ENCODE data around the gene USE1.

The USE1 gene

DNA sequence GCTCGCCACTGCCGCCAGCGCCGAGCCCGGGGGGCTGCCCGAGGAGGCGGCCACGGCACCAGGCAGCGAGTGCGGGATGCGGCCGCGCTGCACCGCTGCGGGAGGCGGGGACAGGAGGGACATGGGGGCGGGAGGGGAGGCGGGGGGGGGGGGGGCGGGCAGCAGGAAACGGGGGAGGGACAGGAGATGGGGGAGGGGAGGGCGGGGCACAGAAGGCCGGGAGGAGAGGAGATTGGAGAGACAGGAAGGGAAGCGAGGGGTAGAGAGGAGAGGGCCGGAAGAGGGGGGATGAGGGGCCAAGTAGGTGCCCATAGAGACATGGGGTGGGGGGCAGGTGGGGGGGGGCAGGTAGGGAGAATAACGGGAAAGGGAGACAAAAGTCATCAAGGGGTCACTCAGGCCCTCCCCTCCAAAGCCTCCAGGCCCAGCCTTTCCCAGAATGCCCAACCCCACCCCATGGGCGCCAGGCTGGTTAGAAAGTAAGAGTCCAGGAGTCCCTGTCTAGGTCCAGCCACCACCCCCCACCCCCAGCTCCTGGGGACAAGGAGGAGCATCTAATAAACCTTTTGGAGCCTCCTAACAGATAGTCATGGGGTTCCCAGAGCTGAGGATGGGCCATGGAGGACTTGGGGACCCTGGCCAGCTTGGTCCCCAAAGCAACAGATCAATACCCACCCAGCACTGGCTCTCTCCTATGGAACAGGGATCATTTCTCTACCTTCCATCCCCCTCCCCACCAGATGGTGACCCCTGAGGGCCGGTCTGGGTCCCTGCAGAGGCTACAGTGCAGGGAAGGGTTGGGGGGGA lies 21.0 kb downstream of the USE1 start:
- DNase-seq, result no peak

DNA sequence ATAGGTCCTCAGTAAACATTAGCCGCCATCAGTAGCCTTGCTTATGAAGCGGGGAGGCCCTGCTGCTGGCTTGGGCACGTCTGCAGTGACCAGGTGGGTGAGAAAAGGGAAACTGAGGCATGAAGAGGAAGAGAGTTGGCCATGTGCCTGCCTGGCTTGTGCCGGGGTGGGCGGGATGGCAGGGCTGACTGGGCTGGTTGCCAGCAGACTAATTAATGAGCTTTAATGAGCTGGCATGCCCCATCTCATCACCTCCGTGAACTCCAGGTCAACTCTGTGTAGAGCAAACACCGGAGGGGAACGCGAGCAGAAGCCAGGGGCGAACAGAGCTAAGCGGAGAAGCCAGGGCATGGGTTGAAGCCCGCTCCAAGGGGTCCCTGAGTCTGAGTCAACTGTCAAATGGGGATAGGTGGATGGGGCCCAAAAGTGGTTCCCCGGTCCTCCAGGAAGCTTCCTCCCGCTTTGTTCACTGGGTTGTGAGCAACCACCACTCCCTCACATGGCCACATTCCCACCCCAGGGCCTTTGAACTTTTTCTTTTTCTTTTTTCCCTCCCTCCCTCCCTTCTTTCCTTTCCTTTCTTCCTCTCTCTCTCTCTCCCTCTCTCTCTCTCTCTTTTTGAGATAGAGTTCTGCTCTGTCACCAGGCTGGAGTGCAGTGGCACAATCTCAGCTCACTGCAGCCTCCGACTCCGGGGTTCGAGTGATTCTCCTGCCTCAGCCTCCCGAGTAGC lies 21.8 kb downstream of the USE1 start:
- DNase-seq, result no peak

DNA sequence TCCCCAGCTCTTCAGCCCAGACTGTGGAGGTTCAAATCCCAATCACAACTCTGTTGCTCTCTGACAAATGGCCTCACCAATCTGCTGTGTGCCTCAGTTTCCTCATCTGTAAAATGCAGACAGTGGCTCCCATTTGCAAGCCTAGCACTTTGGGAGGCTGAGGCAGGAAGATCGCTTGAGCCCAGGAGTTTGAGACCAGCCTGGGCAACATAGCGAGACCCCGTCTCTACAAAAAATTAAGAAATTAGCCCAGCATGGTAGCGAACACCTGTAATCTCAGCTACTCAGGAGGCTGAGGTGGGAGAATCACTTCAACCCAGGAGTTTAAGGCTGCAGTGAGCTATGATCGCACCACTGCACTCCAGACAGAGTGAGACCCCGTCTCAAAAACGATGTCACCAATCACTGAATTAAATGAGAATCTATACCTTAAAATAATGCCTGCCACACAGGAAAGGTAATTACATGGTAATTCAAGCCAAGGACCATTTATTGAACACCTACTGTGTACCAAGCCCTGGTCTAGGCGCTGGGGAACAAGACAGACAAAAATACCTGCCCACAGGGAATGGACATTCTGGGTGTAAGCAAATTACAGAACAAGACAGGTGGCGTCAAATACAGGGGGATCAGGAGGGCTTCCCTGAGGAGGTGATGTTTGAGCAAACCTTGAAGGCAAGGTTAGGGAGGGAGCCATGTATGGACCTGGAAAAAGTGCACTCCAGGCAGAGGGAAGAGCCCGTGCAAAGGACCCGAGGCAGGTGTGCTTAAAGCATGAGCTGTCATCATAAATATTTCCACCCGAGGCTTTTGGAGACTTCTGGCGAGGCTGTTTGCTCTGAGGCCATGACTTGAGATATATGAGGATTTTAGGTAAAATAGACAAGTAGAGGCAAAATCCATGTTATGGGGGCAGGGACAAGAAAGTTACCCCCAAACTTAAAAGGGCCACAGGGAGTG lies 22.9 kb downstream of the USE1 start:
- no peak for DNase-seq

DNA sequence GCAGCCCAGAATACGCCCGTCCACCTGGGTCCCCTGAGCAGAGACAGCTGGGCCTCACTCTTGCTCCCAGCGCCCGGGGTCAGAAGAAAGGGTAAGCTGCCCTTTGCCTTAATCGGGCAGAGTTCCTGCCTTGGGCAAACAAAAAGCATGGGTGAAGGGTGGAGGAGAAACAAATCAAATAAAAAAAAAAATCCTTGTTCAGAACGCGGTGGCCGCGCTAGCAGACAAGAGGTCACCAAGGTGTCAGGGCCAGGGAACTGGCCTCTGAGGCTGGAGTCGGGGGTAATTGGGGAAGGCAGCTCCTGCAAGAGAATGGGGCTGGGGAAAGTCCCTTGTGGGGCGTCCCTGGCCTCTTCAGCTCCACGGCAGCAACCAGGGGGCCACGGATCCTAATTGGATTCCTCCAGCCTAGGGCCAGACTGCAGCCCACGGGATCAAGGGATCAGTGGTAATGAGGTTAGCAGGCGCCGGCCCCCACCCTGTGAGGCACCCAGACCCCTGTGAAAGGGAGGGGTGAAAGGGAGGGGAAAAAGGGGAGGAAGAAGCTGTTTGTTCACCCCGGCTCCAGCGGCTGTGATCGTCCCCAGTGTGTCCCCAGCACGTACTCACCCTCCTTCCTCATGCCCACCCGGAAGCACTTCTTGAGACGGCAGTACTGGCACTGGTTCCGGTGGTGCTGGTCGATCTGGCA lies 25.1 kb downstream of the USE1 start:
- DNase-seq, result no peak

DNA sequence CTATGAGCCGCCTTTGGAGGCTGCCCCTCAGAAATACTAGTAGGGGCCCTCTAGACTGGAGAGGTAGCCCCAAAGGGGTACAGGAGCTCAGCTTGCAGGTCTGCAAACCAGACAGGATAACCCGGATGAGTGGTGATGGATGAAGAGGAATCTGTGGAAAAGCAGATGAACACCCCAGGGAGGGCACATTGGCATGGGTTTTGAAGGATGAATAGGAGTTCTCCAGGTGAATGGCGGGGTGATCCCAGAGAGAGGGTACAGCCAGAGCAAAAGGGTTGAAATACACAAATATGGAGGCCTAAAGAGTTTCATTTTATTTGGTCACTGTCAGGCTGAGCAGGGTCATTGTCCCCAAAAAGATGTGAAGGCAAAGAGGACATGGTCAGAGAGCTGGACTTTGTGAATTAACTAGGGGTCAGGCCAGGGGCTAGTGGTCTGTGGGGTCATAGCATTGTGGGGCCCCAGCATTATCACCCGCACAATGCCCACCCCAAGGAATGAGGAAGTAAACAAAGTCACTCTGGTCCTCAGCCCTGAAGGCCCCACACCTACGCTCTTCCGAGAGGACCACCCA lies 25.8 kb downstream of the USE1 start:
- no peak for DNase-seq

DNA sequence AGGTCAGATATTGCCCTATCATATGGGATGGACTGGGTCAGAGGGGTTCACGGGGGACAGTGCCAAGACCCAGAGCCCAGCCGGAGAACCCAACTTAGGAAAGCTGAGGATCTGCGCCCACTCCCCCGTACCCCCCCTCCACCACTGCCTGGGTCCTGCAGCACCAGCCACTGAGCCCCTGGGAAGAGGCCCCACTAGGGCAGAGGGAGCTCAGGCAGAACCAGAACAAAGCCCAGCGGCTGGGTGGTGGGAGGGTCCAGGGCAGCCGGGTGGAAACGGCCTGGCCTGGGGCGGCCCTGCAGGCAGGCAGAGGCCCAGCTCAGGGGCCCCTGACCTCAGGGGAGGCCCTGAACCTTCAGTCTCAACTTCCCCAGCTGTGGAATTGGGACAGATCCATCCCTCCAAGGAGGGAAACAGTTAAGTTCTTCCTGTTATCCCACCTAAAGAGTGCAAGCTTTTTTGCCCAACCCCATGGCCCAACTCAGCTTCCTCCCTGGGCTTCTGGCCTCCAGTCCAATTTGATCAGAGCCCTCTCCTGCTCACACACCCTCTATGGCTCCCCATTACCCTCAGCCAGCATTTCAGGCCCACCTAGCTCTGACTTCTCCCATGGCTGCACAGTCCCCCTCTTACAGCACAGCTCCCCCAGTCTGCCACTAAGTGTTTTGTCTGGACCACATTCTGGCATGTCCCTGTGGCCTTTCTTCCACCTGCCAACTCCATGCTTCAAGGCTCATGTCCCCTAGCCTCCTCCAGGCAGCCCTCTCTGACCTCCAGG lies 27.5 kb downstream of the USE1 start:
- DNase-seq, result no peak

DNA sequence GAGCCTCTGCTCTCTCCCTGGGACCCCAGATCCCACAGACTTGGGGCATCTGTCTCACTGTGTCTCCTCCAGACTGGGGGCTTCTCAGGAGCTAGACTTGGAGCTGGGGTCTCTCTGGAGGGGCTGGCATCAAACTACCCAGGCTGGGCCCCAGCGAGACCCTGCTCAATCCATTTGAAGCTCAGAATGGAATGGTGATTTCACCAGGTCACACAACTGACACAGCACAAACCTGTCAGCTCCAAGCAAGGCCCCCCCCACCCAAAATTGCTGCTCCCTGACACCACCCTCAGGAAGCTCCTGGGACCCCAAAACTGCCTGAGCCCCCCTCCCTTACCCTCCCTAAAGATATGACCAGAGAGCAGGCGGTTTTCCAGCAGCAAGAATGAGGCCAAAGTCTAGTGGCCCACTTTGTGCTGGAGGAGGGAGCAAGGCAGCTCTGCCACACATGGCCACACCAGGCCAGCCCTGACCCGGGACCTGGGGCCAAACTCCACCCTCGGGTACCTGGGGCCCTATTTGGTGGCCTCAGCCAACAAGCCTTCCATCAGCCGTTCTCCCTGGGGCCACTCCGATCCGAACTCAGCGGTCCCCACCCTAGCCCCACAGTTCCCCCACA lies 28.2 kb downstream of the USE1 start:
- DNase-seq, result no peak

DNA sequence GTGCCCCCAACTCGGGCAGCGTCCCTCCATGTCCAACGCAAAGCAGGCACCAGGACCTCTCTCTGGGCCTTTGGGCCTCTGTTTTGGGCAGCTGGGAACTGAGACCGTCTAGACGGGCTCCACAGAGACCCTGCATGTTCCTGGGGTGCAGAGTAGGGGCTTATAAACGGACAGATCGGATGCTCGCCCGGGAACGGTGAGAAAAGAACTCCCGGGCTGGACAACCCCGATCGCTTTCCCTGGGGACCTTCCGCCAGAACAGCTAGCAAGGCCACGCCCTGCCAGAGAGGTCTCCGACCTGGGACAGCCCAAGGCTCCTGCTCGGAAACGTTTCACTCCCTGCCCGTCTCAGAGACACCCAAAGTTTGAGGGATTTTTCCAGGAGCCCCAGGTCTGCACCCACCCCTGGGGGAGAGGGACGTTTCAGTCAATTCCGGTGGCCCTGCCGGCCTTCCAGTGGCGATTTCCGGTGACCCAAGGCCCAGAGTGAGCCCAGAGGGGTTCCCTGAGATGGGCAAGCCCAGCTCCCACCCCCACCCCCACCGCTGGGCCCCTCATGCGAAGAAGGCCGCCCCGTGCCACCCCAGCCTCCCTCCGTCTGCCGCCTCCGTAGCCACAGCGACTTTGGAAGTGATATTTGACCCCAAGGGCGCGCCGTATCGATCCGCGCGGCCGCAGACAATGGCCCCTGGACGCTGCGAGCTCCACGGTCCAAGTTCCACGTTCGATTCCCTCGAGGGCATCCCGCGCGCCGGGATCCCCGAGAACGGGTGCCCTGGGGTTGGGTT lies 28.9 kb downstream of the USE1 start:
- no peak for DNase-seq

DNA sequence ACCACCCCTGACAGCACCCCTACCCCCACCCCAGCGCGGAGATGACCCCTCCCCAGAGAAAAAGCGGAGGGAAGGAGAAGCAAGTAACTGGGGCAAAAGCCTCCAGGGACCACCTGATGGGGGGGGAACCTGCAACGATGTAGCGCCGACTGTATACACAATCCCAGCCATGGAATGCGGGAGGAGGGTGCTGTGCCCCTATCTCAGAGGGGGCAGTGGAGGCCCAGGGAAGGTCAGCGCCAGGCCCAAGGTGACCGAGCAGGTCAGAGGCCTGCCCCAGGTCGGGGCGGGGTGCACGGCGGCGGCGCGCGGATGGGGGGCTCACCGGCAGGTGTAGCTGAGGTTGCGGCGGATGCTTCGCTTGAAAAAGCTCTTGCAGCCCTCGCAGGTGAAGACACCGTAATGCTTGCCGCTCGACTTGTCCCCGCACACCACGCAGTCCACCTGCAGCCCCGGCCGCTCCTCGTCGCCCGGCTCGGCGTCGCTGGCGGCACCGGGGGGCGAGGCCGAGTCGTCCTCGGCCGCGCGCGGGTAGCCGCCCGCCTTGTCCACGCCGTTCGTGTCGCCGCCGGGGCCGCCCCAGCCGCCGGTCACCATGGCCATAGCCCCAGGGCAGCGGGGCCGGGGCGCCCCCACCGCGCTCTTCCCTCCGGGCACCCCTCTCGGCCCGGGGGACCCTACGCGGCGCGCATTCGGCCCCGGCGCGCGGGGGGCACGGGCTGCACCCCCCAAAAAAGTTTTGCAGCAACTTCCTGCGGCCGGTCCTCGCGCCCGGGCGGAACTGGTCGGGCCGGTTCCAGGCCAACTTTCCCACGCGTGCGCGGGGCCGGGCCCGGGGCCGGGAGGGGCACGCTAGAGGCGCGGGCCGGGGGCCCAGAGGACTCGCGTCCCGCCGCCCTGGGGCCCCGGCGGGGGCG lies 29.7 kb downstream of the USE1 start:
- DNase-seq, result no peak

DNA sequence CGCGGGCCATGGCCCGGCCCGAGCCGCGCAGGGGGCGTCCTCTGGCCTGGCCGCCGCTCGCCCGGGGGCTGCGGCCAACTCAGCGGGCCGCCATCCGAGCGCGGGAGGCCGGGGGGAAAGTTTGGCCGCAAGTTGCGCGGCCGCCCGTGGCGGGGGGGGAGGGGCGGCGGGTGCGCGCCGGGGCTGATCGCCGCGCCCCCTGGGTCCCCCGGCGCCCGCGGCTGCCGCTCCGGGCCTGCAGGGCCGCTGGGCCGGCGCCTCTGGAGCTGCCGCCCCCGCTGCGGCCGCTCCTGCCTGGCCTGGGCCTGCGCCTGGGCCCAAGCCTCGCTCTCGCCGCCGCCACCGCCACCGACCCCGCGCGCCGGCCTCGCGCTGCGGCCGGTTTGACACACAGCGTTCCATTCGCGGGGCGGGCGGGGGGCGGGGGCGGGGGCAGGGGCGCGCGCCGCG lies 30.4 kb downstream of the USE1 start, which contains the start of gene NR2F6:
NR2F6 (minus strand) TSS at position 385 of the 450 bp plus-strand sequence. CDS start 699 bp downstream, outside the sequence.
- no peak for DNase-seq

DNA sequence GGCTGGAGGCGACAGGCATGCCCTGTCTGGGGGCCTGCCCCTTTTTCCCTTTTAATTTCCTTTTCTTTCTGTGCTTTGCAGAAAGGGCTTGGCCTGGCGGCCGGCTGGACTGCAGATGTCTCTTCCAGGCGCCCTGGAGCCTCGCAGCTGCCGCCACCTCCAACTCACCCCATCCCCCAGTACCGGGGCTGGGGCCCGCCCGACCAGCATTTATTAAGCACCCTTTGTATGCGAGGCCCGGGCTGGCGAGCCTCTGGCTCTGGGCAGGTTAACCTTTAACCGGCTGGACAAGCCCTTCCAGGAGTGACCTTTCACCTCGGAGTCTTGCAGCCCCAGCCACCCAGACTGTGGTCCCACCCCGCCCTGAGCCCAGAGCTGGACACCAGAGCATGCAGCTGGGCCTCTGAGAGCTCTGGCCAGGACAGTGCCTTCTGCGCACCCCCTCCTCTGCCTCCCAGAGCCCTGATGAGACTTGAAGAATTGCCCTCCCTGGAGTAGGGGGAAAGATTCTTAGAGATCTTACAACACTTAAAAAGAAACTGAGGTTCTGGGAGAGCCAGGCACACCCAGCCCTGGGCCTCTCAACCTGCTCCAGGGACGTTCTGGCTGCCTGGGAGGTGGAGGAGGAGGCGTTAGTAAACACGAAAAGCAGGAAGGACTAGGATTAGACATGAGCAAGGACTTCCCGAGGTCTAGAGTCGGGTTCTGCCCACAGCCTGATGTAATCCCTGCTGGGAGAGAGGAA lies 31.7 kb downstream of the USE1 start:
- DNase-seq, result no peak

DNA sequence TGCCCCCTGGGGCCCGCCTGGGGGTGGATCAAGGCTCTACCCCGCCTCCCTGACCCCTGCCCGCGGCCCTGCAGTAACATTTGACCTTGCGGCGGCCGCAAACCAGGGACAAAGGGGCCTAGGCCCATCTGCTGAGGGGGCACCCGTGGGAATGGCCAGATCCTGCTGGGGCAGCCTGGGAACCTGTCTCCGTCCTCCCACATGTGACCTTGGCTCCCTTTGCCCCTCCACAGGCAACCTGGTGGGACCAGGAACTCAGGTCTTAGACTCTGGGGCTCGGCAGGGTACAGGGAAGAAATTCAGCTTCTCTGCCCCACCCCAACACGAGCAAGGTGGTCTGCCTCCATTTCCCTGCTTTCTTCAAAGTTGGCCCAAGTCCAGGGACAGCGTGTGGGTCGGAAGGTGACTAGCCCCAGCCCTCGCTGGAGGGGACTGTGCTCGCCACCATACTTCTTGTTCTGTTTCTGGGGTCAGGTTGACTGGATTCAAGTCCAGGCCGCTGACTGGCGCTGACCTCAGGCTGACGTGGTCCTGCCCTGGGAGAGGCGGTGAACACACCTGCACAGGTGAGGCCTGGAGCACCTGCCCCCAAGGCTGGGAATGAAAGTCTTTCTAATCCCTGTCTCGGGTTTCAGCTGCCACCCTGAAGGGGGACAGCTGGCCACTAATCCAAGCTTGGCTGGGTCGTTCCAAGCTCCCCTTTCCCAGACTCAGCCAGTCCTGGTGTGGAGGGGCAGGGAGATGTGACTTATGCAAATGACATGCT lies 33.0 kb downstream of the USE1 start:
- DNase-seq, result no peak

DNA sequence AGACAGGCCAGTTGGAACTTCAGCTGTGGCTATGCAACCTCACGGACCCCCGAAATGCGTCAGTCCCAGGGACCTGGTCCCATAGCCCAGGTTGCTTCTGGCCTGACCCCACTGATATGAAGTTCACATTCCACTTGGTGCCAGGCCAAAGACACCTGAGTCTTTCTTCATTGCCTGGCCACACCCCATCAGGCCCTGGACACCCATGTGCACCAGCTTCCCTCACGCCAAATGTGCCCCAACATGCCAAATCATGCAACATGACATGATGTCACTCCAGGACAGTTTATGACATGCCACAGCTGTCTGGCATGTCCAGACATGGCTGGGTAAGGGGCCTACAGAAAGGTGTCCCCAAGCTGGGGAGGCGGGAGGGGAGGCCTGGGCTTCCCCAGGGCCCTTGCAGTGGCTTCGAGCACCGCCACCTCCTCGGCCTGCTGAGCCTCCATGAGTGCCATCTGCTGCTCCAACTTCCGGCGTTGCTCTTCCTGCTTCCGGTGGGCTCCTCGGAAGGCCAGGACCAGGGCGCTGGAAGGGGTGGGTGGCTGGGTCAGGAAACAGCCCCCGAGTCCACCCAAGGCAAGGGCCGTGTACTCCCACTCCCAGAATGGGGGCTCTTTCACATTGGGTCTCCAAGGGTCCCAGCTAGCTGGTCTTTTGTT lies 34.9 kb downstream of the USE1 start:
- no peak for DNase-seq

DNA sequence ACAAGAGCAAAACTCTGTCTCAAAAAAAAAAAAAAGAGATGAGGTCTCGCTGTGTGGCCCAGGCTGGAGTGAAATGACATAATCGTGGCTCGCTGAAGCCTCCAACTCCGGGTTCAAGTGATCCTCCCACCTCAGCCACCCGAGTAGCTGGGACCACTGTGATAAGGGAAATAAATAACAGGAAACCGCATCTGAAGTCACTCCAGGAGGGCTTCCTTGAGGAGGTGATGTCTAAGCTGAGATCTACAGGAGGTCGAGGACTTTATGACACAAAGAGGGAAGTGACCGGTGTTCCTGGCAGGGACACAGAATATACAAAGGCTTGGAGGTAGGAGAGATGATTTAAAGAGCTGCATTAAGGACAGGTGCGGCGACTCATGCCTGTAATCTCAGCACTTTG lies 39.5 kb downstream of the USE1 start:
- DNase-seq, result no peak

DNA sequence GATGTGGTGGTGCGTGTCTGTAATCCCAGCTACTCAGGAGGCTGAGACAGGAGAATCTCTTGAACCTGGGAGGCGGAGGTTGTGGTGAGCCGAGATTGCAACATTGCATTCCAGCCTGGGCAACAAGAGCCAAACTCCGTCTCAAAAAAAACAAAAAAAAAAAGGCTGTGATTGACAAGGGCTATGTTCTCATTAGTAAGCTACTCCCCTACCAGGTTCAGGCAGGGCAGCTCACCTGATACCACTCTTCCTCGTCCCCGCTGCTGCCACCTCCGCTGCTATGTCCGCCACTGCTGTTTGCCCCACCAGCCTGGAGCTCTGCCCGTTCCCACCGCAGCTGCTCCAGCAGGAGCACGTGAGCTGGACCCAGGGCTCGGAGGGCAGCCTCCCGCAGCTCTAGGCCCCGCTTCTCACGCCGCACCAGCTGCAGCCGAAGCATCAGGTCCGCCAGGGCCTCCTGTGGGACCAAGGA lies 40.0 kb downstream of the USE1 start:
- DNase-seq, result no peak

DNA sequence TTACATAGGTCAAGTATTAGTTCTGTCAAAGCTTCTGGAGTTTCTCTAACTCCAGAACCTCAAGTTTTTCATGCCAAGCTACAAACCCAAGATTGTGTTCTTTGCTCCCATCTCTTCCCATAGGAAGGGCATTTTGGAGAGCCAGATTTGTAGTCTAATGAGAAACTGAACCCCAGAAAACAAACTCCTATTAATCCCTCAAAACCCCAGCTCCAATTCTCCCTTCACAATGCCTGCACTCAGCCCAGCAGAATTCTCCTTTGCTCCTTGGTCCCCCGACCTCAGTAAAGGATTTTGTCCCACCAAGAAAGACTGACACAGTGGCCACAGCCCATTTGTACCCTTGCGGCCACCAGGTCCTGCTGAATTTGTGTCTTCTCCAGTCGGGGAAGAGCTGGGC lies 41.0 kb downstream of the USE1 start:
- no peak for DNase-seq

Measured in effector CD8-positive, alpha-beta T cell (primary cell).